Astrocyte (in vitro differentiated cells and primary cell): Measurements from ENCODE around the gene PTPN11. TPM values are rescaled to one million over a fixed set of nuclear protein-coding genes. Genes with fewer than 3 reads are reported as not detected.

Source experiments
- DNase-seq: peaks from one replicate; pipeline ENCODE4 v3.0.0-alpha.2; 2010; ENCODE audit warnings: low read depth
- FAIRE-seq: peaks from 2 replicates; lab custom pipeline; 2011; peaks lifted over from hg19 to GRCh38; lab: Jason Lieb, UNC
- H2AFZ ChIP-seq: 2 replicates; pipeline ENCODE4 v1.6.0; 2012; ENCODE audit warnings: low read depth, low read length, inconsistent platforms
- H3K27ac ChIP-seq: 2 replicates; pipeline ENCODE4 v1.5.1; 2011; ENCODE audit warnings: low read depth, low read length, inconsistent platforms
- H3K27me3 ChIP-seq: 2 replicates; pipeline ENCODE4 v1.6.0; 2011; ENCODE audit warnings: low read length, inconsistent platforms; ENCODE audit not compliant: insufficient read depth
- H3K36me3 ChIP-seq: 2 replicates; pipeline ENCODE4 v1.5.1; 2011; ENCODE audit warnings: low read length, inconsistent platforms; ENCODE audit not compliant: insufficient read depth
- H3K4me1 ChIP-seq: 2 replicates; pipeline ENCODE4 v1.5.1; 2011; ENCODE audit warnings: low read length, inconsistent platforms; ENCODE audit not compliant: insufficient read depth
- H3K4me2 ChIP-seq: 2 replicates; pipeline ENCODE4 v1.6.0; 2012; ENCODE audit warnings: low read length, inconsistent platforms
- H3K4me3 ChIP-seq: 2 replicates; pipeline ENCODE4 v1.5.1; 2011; ENCODE audit warnings: low read depth, mild to moderate bottlenecking, low read length, inconsistent platforms; ENCODE audit not compliant: insufficient read depth
- H3K79me2 ChIP-seq: 2 replicates; pipeline ENCODE4 v1.6.0; 2012; ENCODE audit warnings: mild to moderate bottlenecking, low read length, inconsistent platforms; ENCODE audit not compliant: insufficient read depth
- H3K9ac ChIP-seq: 2 replicates; pipeline ENCODE4 v1.6.0; 2012; ENCODE audit warnings: mild to moderate bottlenecking, low read length, inconsistent platforms
- H3K9me3 ChIP-seq: 2 replicates; pipeline ENCODE4 v1.5.1; 2012; ENCODE audit warnings: low read depth, mild to moderate bottlenecking, low read length, inconsistent platforms; ENCODE audit not compliant: insufficient read depth
- H4K20me1 ChIP-seq: 2 replicates; pipeline ENCODE4 v1.6.0; 2012; ENCODE audit warnings: low read length, inconsistent platforms; ENCODE audit not compliant: insufficient read depth
- H3K27ac Mint-ChIP-seq: one replicate; pipeline ENCODE4 v1.8.0; 2021; ENCODE audit warnings: mild to moderate bottlenecking, mixed read lengths; ENCODE audit not compliant: unreplicated experiment
- H3K27me3 Mint-ChIP-seq: one replicate; pipeline ENCODE4 v1.8.0; 2021; ENCODE audit warnings: low read depth, mixed read lengths; ENCODE audit not compliant: unreplicated experiment
- H3K36me3 Mint-ChIP-seq: one replicate; pipeline ENCODE4 v1.8.0; 2021; ENCODE audit warnings: low read depth, mixed read lengths; ENCODE audit not compliant: unreplicated experiment
- H3K4me1 Mint-ChIP-seq: one replicate; pipeline ENCODE4 v1.8.0; 2021; ENCODE audit warnings: low read depth, mixed read lengths; ENCODE audit not compliant: unreplicated experiment
- H3K4me3 Mint-ChIP-seq: one replicate; pipeline ENCODE4 v1.8.0; 2021; ENCODE audit warnings: mild to moderate bottlenecking, moderate library complexity, mixed read lengths; ENCODE audit not compliant: unreplicated experiment
- H3K9me3 Mint-ChIP-seq: one replicate; pipeline ENCODE4 v1.8.0; 2021; ENCODE audit warnings: mild to moderate bottlenecking, mixed read lengths; ENCODE audit not compliant: unreplicated experiment
- EZH2 ChIP-seq: IDR thresholded peaks from 2 replicates; pipeline ENCODE4 v1.6.1; 2012; ENCODE audit warnings: mild to moderate bottlenecking, low read length, inconsistent platforms; ENCODE audit not compliant: insufficient read depth
- total RNA-seq: library from RNA; stranded (reverse); gene quantifications from 2 replicates; pipeline ENCODE4 v1.2.1, GENCODE V29; 2021
- TF ChIP-seq, protein P1 (sequence below): IDR thresholded peaks from 2 replicates; pipeline ENCODE4 v1.5.1; 2011; ENCODE audit warnings: low read depth, mild to moderate bottlenecking, inconsistent platforms, low read length, moderate library complexity; ENCODE audit not compliant: insufficient read depth

Gene PTPN11
- total RNA-seq, 1 donor from 2014 or later = 143 TPM

DNA sequence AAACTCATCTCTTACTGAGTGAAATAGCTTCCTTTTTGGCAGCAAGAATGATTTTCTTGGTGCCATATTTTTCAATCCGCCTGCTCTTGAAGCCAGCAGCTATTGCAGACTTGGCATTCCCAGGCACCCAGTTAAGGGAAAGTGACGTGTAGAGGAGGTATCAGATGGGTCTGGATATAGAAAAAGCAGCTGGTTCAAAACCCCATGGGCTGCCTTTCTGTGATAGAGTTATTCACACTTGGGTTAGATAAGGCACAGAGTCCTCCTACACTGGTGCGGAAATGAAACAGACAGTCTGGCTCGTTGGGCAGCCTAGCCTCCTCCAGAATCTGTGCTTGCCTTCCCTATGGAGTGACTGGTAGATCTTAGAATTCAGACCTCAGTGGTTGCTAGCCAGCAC is 62.2 kb downstream of the PTPN11 start:
- no peak overlapping the region for H3K27ac Mint-ChIP-seq
- peaks cover 37% of the 10 kb centered on the region for H3K36me3 ChIP-seq
- H4K20me1 ChIP-seq = peaks cover 17% of the 10 kb centered on the region
- no peak overlapping the region for H2AFZ ChIP-seq
- H3K27ac ChIP-seq = no peak overlapping the region
- H3K4me1 ChIP-seq = no peaks in the 10 kb centered on the region
- no peaks in the 10 kb centered on the region for H3K4me1 Mint-ChIP-seq
- TF ChIP-seq, protein P1, sequence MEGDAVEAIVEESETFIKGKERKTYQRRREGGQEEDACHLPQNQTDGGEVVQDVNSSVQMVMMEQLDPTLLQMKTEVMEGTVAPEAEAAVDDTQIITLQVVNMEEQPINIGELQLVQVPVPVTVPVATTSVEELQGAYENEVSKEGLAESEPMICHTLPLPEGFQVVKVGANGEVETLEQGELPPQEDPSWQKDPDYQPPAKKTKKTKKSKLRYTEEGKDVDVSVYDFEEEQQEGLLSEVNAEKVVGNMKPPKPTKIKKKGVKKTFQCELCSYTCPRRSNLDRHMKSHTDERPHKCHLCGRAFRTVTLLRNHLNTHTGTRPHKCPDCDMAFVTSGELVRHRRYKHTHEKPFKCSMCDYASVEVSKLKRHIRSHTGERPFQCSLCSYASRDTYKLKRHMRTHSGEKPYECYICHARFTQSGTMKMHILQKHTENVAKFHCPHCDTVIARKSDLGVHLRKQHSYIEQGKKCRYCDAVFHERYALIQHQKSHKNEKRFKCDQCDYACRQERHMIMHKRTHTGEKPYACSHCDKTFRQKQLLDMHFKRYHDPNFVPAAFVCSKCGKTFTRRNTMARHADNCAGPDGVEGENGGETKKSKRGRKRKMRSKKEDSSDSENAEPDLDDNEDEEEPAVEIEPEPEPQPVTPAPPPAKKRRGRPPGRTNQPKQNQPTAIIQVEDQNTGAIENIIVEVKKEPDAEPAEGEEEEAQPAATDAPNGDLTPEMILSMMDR = no peak
- no peak for TF ChIP-seq EZH2
- H3K4me3 Mint-ChIP-seq = no peak overlapping the region
- no peaks in the 10 kb centered on the region for H3K27me3 Mint-ChIP-seq
- no peak for FAIRE-seq
- H3K9me3 Mint-ChIP-seq = peaks cover 2% of the 10 kb centered on the region
- no peak for DNase-seq
- peaks cover 7% of the 10 kb centered on the region for H3K79me2 ChIP-seq
- no peak overlapping the region for H3K4me3 ChIP-seq
- H3K9ac ChIP-seq = no peak overlapping the region
- H3K36me3 Mint-ChIP-seq = peaks cover 43% of the 10 kb centered on the region
- no peak overlapping the region for H3K4me2 ChIP-seq
- H3K9me3 ChIP-seq = no peaks in the 10 kb centered on the region
- H3K27me3 ChIP-seq = no peaks in the 10 kb centered on the region

DNA sequence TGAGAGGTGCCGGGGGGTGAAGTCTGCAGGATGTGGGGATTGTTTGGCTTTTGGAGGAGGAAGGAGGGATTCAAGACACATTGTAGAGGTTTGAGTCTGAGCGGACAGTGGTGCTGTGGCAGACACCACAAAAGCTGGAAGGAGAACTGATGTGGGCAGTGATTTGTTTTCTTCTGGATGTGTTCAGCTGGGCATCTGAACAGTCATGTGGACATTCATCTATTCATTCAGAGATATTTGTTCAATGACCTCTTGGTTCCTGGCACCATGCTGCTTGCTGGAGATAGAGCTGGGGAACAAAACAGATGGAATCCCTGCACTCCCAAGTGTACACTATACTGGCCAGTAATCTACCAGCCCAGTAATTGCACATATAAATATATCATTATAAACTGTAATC is 64.0 kb downstream of the PTPN11 start:
- no peaks in the 10 kb centered on the region for H3K9me3 ChIP-seq
- Mint-ChIP-seq H3K4me1 (no peaks in the 10 kb centered on the region), H3K9me3 (peaks cover 2% of the 10 kb centered on the region), H3K27me3 (no peaks in the 10 kb centered on the region), H3K36me3 (peaks cover 41% of the 10 kb centered on the region), H3K27ac (no peak overlapping the region), H3K4me3 (no peak overlapping the region)
- H3K4me3 ChIP-seq = no peak overlapping the region
- H3K4me1 ChIP-seq = no peaks in the 10 kb centered on the region
- H3K4me2 ChIP-seq = no peak overlapping the region
- H3K27ac ChIP-seq = no peak overlapping the region
- TF ChIP-seq, protein P1 = no peak
- TF ChIP-seq EZH2 = no peak
- no peak for DNase-seq
- H3K9ac ChIP-seq = no peak overlapping the region
- H3K79me2 ChIP-seq = peaks cover 7% of the 10 kb centered on the region
- peaks cover 22% of the 10 kb centered on the region for H4K20me1 ChIP-seq
- peaks cover 40% of the 10 kb centered on the region for H3K36me3 ChIP-seq
- FAIRE-seq = no peak
- H3K27me3 ChIP-seq = no peaks in the 10 kb centered on the region
- no peak overlapping the region for H2AFZ ChIP-seq

DNA sequence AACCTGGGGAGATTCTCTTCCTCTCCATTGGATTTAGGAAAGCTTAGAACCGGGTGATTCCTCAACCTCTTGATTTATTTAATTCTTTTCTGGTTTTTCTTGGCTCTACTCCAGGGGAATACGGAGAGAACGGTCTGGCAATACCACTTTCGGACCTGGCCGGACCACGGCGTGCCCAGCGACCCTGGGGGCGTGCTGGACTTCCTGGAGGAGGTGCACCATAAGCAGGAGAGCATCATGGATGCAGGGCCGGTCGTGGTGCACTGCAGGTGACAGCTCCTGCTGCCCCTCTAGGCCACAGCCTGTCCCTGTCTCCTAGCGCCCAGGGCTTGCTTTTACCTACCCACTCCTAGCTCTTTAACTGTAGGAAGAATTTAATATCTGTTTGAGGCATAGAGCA is 67.6 kb downstream of the PTPN11 start:
- Histone ChIP-seq H3K4me3 (no peak overlapping the region), H3K36me3 (peaks cover 34% of the 10 kb centered on the region), H3K4me1 (no peaks in the 10 kb centered on the region), H4K20me1 (peaks cover 16% of the 10 kb centered on the region), H3K9me3 (no peaks in the 10 kb centered on the region), H3K79me2 (peaks cover 3% of the 10 kb centered on the region), H3K9ac (no peak overlapping the region), H2AFZ (no peak overlapping the region), H3K27ac (no peak overlapping the region), H3K4me2 (no peak overlapping the region), H3K27me3 (no peaks in the 10 kb centered on the region)
- no peak for DNase-seq
- H3K27ac Mint-ChIP-seq = no peak overlapping the region
- no peaks in the 10 kb centered on the region for H3K27me3 Mint-ChIP-seq
- no peak for FAIRE-seq
- TF ChIP-seq, protein P1 = no peak
- TF ChIP-seq EZH2 = no peak
- no peaks in the 10 kb centered on the region for H3K4me1 Mint-ChIP-seq
- H3K9me3 Mint-ChIP-seq = peaks cover 2% of the 10 kb centered on the region
- peaks cover 26% of the 10 kb centered on the region for H3K36me3 Mint-ChIP-seq
- H3K4me3 Mint-ChIP-seq = no peak overlapping the region
